ENCODE results near the gene SLC35E1. TPM values are rescaled to one million over a fixed set of nuclear protein-coding genes. Genes with fewer than 3 reads are reported as not detected.

Gene SLC35E1
- total RNA-seq, 1 donor from 2014 or later, result 63.1 TPM

GRCh38 chr19:16593181-16593580, 21.0 kb upstream of the SLC35E1 start:
- Histone ChIP-seq H3K4me3 (ENCODE audit: insufficient read depth, low read depth, low read length) (no peak overlapping the region), H3K9ac (ENCODE audit: low read length) (no peak overlapping the region), H4K20me1 (ENCODE audit: insufficient read depth, low read length) (peaks cover 98% of the 10 kb centered on the region), H3K36me3 (ENCODE audit: insufficient read depth, low read length) (no peaks in the 10 kb centered on the region), H3K79me2 (ENCODE audit: insufficient read depth, low read length) (peaks cover 98% of the 10 kb centered on the region), H3K4me2 (ENCODE audit: low read length) (no peak overlapping the region), H3K4me1 (ENCODE audit: insufficient read depth, low read length) (peaks cover 15% of the 10 kb centered on the region), H3K27me3 (ENCODE audit: insufficient read depth, low read length) (no peaks in the 10 kb centered on the region), H3K27ac (ENCODE audit: low read depth, low read length) (no peak overlapping the region), H3K9me3 (ENCODE audit: insufficient read depth, low read depth, low read length) (no peaks in the 10 kb centered on the region), H2AFZ (ENCODE audit: low read depth, low read length) (no peak overlapping the region)
- H3K27me3 Mint-ChIP-seq (ENCODE audit: low read depth, unreplicated experiment), result no peaks in the 10 kb centered on the region
- H3K9me3 Mint-ChIP-seq (ENCODE audit: unreplicated experiment), result no peaks in the 10 kb centered on the region
- TF ChIP-seq EZH2 (IDR thresholded peaks at IDR 0.05; ENCODE audit: insufficient read depth, low read length) (no peak), CTCF (IDR thresholded peaks at IDR 0.05; ENCODE audit: insufficient read depth, low read depth, low read length) (no peak)
- H3K4me1 Mint-ChIP-seq (ENCODE audit: low read depth, unreplicated experiment), result peaks cover 43% of the 10 kb centered on the region
- no peak overlapping the region for H3K27ac Mint-ChIP-seq (ENCODE audit: unreplicated experiment)
- no peak overlapping the region for H3K4me3 Mint-ChIP-seq (ENCODE audit: unreplicated experiment)
- no peak for DNase-seq (ENCODE audit: low read depth)
- peaks cover 14% of the 10 kb centered on the region for H3K36me3 Mint-ChIP-seq (ENCODE audit: low read depth, unreplicated experiment)
- FAIRE-seq, result no peak

GRCh38 chr19:16591803-16592556, 19.8 kb upstream of the SLC35E1 start:
- no peak for TF ChIP-seq EZH2 (IDR thresholded peaks at IDR 0.05; ENCODE audit: insufficient read depth, low read length)
- TF ChIP-seq CTCF (IDR thresholded peaks at IDR 0.05; ENCODE audit: insufficient read depth, low read depth, low read length), result no peak
- no peaks in the 10 kb centered on the region for H3K27me3 ChIP-seq (ENCODE audit: insufficient read depth, low read length)
- DNase-seq (ENCODE audit: low read depth) (no peak), FAIRE-seq (no peak)
- peaks cover 98% of the 10 kb centered on the region for H3K79me2 ChIP-seq (ENCODE audit: insufficient read depth, low read length)
- Mint-ChIP-seq H3K27ac (ENCODE audit: unreplicated experiment) (no peak overlapping the region), H3K4me3 (ENCODE audit: unreplicated experiment) (no peak overlapping the region), H3K27me3 (ENCODE audit: low read depth, unreplicated experiment) (no peaks in the 10 kb centered on the region), H3K36me3 (ENCODE audit: low read depth, unreplicated experiment) (peaks cover 16% of the 10 kb centered on the region), H3K4me1 (ENCODE audit: low read depth, unreplicated experiment) (peaks cover 52% of the 10 kb centered on the region), H3K9me3 (ENCODE audit: unreplicated experiment) (no peaks in the 10 kb centered on the region)
- H3K9me3 ChIP-seq (ENCODE audit: insufficient read depth, low read depth, low read length), result no peaks in the 10 kb centered on the region
- no peak overlapping the region for H3K4me3 ChIP-seq (ENCODE audit: insufficient read depth, low read depth, low read length)
- H2AFZ ChIP-seq (ENCODE audit: low read depth, low read length), result no peak overlapping the region
- H3K27ac ChIP-seq (ENCODE audit: low read depth, low read length), result no peak overlapping the region
- H3K9ac ChIP-seq (ENCODE audit: low read length), result no peak overlapping the region
- no peaks in the 10 kb centered on the region for H3K36me3 ChIP-seq (ENCODE audit: insufficient read depth, low read length)
- peaks cover 27% of the 10 kb centered on the region for H3K4me1 ChIP-seq (ENCODE audit: insufficient read depth, low read length)
- H3K4me2 ChIP-seq (ENCODE audit: low read length), result no peak overlapping the region
- peaks cover 98% of the 10 kb centered on the region for H4K20me1 ChIP-seq (ENCODE audit: insufficient read depth, low read length)

All from astrocyte (in vitro differentiated cells and primary cell).